Right lobe of liver (tissue), 4 donors: ENCODE measurements around the gene WDR27.

Experiments used
- POLR2A ChIP-seq: fragments of 450-650 bp; IDR thresholded peaks from one replicate; pipeline ENCODE4 v1.6.1; 2017; ENCODE audit warnings: antibody characterized with exemption, mild to moderate bottlenecking
- TF ChIP-seq, protein P1 (sequence below), 4 donors: fragments of 200-600 bp in 3 of 4; fragments of 450-650 bp in 1 of 4; IDR thresholded peaks; one replicate each; pipeline versions ENCODE4 v1.5.1 to v1.8.0; 2016 to 2022; ENCODE audit warnings: antibody characterized with exemption in 4 of 4, mild to moderate bottlenecking in 2 of 4
- donor health status: DM: no; HTN: no; CAD: no.
- donor health status: DM: no; HTN: no; CAD: no.
- donor health status: DM: no; HTN: yes; CAD: no.

DNA sequence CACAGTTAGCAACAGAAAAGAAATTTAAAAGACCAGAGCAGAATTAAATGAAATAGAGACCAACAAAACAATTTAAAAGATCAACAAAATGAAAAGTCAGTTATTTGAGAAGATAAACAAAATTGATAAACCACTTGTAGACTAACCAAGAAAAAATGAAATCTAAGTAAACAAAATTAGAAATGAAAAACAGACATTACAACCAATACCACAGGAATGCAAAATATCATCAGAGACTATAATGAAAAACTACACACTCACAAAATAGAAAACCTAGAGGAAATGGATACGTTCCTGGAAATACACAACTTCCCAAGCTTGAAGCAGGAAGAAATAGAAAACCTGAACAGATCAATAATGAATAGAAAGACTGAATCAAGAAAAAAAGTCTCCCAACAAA, 97.8 kb downstream of the WDR27 start:
- TF ChIP-seq, protein P1, sequence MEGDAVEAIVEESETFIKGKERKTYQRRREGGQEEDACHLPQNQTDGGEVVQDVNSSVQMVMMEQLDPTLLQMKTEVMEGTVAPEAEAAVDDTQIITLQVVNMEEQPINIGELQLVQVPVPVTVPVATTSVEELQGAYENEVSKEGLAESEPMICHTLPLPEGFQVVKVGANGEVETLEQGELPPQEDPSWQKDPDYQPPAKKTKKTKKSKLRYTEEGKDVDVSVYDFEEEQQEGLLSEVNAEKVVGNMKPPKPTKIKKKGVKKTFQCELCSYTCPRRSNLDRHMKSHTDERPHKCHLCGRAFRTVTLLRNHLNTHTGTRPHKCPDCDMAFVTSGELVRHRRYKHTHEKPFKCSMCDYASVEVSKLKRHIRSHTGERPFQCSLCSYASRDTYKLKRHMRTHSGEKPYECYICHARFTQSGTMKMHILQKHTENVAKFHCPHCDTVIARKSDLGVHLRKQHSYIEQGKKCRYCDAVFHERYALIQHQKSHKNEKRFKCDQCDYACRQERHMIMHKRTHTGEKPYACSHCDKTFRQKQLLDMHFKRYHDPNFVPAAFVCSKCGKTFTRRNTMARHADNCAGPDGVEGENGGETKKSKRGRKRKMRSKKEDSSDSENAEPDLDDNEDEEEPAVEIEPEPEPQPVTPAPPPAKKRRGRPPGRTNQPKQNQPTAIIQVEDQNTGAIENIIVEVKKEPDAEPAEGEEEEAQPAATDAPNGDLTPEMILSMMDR (IDR thresholded peaks at IDR 0.05), result no peak
- TF ChIP-seq POLR2A, result no peak
